Pons (tissue), 1 donor: ENCODE data around the gene TNRC18.
"Not testable (repeated sequence)": the region's sequence is repeated elsewhere in the genome, so short reads cannot be mapped to it uniquely, and the experiment has no call there.

Experiments used
- DNase-seq: peaks from one replicate; pipeline ENCODE4 v3.0.0-alpha.2; 2016; ENCODE audit warnings: low spot score

Gene TNRC18

GRCh38 chr7:5423306-5423975, at the start of gene TNRC18:
TSS of gene TNRC18 (minus strand) at chr7:5423834. CDS start at chr7:5421246, 2,588 bp downstream.
- no peak for DNase-seq

- no peak for DNase-seq
Measured at GRCh38 chr7:5472432-5473315, 49.0 kb upstream of the TNRC18 start.

- DNase-seq = not testable (repeated sequence)
Measured at GRCh38 chr7:5471623-5472022, 48.0 kb upstream of the TNRC18 start.

- no peak for DNase-seq
Measured at GRCh38 chr7:5470816-5471215, 47.2 kb upstream of the TNRC18 start.

GRCh38 chr7:5470167-5470532, 46.5 kb upstream of the TNRC18 start:
- no peak for DNase-seq

DNA sequence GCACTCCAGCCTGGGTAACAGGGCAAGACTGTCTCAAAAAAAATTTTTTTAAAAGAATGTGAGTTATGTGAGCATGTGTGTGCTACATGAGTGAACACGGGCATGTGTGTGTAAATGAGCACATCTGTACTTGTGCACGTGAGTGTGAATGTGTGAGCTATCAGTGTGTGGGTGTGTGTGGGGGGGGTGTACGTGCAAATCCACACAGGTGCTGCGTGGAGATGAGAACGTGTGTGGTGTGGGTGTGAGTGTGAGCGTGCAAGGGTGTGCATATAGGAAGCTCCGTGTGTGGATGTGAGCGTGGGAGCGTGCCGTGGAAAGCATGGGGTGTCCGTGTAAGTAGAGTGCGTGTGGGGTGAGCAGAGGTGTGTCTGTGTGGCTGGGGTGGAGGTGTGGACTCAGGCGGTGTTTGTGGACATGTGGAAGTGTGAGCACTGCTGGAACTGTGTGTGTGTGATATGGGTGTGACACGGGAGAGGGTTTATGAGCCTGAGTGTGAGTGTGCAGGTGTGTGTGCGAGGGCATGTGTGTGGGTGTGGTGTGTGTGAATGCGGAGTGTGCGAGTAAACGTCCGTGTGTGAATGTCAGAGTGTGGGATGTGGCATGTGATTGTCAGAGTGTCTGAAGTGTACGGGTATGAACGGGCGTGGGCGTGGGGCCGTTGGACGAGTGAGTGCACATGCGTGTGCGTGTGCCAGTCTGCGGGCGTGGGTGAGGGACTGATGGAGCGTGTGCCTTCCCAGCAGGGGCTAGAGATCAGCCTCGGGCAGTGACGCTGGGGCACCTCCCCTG, 45.9 kb upstream of the TNRC18 start:
- DNase-seq = no peak

GRCh38 chr7:5467645-5468044, 44.0 kb upstream of the TNRC18 start:
- no peak for DNase-seq

- DNase-seq = no peak
Measured at GRCh38 chr7:5466551-5466950, 42.9 kb upstream of the TNRC18 start.

DNA sequence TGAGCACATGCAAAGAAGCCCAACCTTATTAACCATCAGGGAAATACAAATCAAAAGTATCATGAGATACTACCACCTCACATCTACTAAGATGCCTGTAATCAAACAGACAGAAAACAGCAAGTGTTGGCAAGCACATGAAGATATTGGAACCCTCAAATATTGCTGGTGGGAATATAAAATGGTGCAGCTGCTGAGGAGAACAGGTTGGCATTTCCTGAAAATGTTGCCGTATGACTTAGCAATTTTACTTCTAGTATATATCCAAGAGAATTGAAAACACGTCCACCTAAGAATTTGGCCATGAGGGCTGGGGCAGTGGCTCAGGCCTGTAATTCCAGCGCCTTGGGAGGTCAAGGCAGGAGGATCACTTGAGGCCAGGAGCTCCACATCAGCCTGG, 39.4 kb upstream of the TNRC18 start:
- no peak for DNase-seq

GRCh38 chr7:5462216-5462615, 38.6 kb upstream of the TNRC18 start:
- no peak for DNase-seq

GRCh38 chr7:5458921-5459480, 35.4 kb upstream of the TNRC18 start:
- no peak for DNase-seq

DNA sequence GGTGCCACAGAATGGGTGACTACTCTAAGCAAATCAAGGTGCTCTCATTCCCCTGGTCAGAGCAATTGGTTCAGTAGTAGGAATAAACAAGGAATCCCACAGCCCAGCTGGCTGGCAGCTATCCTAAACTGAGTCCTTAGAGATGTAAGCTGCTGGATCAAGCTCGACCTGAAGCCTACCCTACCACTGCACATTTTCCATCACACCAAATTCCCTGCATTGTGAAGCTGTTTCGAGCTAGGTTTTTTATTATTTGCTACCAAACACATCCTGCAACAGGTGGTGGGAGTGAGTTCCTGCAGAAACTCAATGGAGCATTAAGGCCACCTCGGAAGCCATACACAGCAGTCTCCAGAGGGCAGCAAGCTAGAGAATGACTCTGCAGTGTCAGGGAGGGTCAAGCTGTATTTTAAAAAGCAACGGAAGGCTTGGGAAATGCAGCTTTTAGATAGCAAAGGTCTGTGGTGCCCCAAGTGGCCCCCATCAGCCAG, 33.7 kb upstream of the TNRC18 start:
- no peak for DNase-seq

- no peak for DNase-seq
Measured at GRCh38 chr7:5456409-5456808, 32.8 kb upstream of the TNRC18 start.

GRCh38 chr7:5455581-5456219, 32.1 kb upstream of the TNRC18 start:
- DNase-seq = no peak

- DNase-seq = no peak
Measured at GRCh38 chr7:5455175-5455574, 31.5 kb upstream of the TNRC18 start.

- DNase-seq = no peak
Measured at GRCh38 chr7:5454485-5454884, 30.9 kb upstream of the TNRC18 start.

DNA sequence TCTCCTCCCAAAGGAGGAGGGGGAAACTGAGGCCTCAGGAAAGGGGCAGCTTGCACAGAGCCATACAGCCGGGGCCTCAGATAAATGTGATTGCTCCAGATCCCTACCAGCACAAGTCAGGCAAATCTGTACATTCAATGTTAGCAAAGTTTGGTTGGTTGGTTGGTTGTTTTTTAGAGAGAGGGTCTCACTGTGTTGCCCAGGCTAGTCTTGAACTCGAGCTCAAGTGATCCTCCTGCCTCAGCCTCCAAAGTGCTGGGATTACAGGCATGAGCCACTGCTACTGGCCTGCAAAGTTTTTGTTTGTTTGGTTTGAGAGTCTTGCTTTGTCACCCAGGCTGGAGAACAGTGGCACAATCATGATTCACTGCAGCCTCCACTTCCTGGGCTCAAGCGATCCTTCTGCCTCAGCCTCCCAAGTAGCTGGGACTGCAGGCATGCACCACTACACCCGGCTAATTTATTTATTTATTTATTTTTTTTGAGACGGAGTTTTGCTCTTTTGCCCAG, 30.0 kb upstream of the TNRC18 start:
- DNase-seq = no peak

DNA sequence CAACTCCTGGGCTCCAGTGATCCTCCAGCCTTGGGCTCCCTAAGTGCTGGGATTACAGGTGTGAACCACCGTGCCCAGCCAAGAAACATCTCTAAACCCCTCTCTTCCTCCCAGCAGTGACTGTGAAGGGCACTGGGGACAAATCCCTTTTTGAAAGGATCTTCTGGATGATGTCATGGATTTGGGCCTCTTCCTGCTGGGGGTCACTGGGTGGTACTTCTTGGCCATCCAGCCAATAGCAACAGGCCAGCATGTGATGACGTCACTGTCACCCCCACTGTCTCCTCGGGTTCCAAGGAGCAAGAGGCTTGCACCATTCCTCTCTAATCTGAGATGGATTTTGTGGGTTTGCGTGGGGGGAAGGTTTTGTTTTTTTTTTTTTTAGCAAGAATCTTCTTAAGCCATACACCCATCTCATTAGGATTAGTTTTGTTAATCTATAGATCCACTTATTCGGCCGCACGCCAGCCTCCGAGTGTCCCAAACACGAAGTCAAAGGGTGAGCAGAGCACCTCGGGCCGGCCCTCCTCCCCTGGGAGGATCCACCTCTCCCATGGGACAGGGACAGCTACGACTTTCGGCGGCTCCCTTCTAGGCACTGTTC, 29.4 kb upstream of the TNRC18 start:
- no peak for DNase-seq

DNA sequence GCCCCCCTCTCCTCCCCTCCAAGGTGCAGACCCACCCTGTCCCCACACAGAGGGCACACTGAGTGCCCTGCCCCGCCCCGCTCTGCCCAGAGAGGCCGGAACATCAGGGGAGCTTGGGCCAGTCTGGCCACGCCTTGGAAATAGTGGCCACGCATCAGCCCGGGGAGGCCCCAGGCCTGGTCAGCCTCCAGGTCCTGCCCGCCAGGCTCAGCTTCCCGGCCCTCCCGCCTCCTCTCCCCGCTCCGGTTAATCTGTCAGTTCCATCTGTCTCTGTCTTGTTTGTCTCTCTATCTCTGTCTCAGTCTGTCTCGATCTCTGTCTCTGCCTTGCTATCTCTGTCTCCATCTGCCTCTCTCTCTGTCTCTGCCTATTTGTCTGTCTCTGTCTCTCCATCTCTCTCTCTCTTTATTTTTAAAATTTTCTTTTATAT, 28.9 kb upstream of the TNRC18 start:
- no peak for DNase-seq

DNA sequence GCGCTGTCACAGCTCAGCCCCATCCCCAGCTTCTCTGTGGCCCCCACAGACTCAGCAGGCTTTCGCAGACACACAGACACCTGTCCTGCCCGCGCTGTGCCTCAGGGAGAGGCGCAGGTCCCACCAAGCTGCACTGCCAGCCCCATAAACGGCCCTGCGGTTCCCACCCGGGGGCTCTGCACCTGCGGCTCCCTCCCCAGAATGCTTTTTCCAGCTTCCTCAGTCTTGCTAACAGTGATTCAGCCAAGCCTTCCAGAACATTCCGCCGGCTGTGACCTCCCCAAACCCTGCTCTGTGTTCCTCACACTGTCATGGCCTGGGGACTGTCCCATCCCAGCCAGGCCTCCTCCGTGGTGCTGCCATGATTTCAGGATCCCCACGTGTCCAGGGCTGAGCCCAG, 27.8 kb upstream of the TNRC18 start:
- DNase-seq = no peak
